ENCODE data around the gene DGKB.

DNA sequence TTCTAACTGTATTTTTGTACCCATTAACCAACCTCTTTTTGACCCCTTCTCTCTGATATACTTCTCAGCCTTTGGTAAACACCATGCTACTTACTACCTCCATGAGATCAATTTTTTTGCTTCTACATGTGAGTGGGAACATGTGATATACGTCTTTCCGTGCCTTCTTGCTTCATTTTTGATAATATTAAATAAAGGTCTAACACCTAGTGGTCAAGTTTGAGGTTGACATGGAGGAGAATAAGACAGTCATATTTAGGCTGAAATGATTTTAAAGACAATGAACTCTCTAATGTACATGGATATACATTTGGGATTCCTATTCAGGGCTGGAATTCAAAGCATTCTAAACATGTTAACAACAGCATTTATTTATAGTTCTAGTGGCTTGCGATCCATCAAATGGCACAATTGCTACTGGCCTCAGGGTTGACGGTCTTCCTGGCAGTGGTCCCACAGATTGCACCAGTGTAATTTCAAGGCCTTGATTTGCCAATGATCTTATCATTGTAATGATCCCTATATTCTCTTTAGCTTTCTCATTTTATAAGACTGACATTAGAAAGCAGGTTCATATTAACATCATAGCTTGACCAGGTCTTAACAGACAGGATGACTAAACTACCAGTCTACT is 597.2 kb downstream of the DGKB start:
- TF ChIP-seq TAF1 (IDR thresholded peaks at IDR 0.05; ENCODE audit: low read depth) (no peak), REST (IDR thresholded peaks at IDR 0.05; ENCODE audit: low read depth) (no peak), FOXM1 (IDR thresholded peaks at IDR 0.05; ENCODE audit: borderline replicate concordance, low read depth) (no peak), TEAD4 (IDR thresholded peaks at IDR 0.05) (no peak), EGR1 (IDR thresholded peaks at IDR 0.05) (no peak)

Data from Ishikawa (cell line).